ENCODE measurements around the gene SPRYD7.

The SPRYD7 gene

GRCh38 chr13:49865218-49865617 lies 70.9 kb downstream of the SPRYD7 start:
- in situ Hi-C loops (cut with MboI; ENCODE audit: low pct_unique_long_range_greater_than_20kb, low sequenced_read_pairs, unreplicated experiment): no loop called here
- TF ChIP-seq, protein P1, sequence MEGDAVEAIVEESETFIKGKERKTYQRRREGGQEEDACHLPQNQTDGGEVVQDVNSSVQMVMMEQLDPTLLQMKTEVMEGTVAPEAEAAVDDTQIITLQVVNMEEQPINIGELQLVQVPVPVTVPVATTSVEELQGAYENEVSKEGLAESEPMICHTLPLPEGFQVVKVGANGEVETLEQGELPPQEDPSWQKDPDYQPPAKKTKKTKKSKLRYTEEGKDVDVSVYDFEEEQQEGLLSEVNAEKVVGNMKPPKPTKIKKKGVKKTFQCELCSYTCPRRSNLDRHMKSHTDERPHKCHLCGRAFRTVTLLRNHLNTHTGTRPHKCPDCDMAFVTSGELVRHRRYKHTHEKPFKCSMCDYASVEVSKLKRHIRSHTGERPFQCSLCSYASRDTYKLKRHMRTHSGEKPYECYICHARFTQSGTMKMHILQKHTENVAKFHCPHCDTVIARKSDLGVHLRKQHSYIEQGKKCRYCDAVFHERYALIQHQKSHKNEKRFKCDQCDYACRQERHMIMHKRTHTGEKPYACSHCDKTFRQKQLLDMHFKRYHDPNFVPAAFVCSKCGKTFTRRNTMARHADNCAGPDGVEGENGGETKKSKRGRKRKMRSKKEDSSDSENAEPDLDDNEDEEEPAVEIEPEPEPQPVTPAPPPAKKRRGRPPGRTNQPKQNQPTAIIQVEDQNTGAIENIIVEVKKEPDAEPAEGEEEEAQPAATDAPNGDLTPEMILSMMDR (IDR thresholded peaks at IDR 0.05; ENCODE audit: extremely low read depth, insufficient read depth, missing control alignments): no peak

DNA sequence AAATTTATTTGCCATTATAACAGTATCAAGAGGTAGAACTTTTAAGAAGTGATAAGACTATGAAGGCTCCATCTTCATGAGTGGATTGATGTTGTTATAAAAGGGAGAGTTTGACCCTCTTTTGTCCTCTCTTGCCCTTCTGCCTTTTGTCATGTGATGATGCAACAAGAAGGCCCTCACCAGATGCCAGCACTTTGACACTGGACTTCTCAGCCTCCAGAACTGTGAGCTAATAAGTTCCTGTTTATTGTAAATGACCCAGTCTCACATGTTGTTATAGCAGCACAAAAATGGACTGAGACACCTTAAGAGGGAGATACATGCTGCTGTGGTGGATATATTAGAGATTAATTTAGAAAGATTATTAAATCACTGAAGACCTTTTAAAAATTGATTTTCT lies 71.6 kb downstream of the SPRYD7 start:
- in situ Hi-C loops (cut with MboI; ENCODE audit: low pct_unique_long_range_greater_than_20kb, low sequenced_read_pairs, unreplicated experiment): no loop called here
- TF ChIP-seq, protein P1 (IDR thresholded peaks at IDR 0.05; ENCODE audit: extremely low read depth, insufficient read depth, missing control alignments): no peak
- no peak for DNase-seq (ENCODE audit: low spot score)

More at GRCh38 chr13:49865218-49865617, 70.9 kb downstream of the SPRYD7 start:
- no peak for DNase-seq (ENCODE audit: low spot score)
